Measurements from ENCODE around the gene LPP. TPM values are rescaled to one million over a fixed set of nuclear protein-coding genes. Genes with fewer than 3 reads are reported as not detected.

The LPP gene
- total RNA-seq, 1 donor from 2014 or later = 184 TPM

DNA sequence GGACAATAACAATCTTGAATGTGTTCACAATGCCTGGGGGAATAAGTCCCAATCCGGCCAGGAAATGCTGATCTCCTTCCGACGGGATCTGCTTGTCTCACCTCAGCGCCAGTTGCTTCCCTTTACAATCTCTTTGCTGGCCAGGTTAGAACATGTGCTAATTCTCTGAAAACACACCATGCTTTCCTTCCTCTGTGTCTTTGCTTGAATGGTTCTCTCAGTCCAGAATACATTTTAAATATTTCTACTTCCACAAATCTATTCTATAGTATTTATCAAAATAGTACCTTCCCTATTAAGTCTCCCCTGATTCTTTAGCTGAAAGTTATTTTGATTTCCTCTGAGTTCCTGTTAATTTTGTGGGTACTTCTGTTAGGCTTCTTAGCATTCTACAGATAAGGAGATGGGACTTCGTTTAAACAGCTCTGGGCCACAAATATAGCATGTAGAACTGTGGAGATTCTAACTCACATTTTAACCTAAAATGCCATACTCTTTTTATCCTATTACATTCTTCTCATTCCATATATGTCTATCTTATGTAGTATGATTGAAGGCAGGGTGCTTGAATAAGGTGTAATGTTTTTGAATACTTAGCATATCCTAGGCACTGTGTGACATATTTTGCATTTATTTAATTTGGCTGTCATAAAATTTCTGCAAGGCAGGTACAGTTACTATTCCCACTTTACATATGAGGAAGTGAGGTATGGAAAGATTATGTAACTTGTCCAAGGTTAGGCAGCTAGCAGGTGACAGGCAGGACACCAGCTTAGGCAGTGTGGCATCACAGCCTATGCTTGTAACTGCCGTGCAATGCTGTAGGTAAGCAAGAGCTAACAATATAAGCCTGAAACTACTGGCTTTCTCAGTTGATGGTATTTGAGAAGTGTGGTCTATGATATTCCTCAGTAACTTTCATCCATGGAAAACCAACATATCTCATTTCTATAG is 299.8 kb downstream of the LPP start:
- Mint-ChIP-seq H3K4me3 (ENCODE audit: unreplicated experiment) (no peak overlapping the region), H3K36me3 (ENCODE audit: unreplicated experiment) (peaks cover 1% of the 10 kb centered on the region), H3K4me1 (ENCODE audit: unreplicated experiment) (peaks cover 32% of the 10 kb centered on the region), H3K27me3 (ENCODE audit: unreplicated experiment) (no peaks in the 10 kb centered on the region), H3K27ac (ENCODE audit: unreplicated experiment) (no peak overlapping the region), H3K9me3 (ENCODE audit: unreplicated experiment) (no peaks in the 10 kb centered on the region)
- TF ChIP-seq, protein P1, sequence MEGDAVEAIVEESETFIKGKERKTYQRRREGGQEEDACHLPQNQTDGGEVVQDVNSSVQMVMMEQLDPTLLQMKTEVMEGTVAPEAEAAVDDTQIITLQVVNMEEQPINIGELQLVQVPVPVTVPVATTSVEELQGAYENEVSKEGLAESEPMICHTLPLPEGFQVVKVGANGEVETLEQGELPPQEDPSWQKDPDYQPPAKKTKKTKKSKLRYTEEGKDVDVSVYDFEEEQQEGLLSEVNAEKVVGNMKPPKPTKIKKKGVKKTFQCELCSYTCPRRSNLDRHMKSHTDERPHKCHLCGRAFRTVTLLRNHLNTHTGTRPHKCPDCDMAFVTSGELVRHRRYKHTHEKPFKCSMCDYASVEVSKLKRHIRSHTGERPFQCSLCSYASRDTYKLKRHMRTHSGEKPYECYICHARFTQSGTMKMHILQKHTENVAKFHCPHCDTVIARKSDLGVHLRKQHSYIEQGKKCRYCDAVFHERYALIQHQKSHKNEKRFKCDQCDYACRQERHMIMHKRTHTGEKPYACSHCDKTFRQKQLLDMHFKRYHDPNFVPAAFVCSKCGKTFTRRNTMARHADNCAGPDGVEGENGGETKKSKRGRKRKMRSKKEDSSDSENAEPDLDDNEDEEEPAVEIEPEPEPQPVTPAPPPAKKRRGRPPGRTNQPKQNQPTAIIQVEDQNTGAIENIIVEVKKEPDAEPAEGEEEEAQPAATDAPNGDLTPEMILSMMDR (IDR thresholded peaks at IDR 0.05) = no peak
- DNase-seq (ENCODE audit: extremely low spot score, unreplicated experiment) = no peak

DNA sequence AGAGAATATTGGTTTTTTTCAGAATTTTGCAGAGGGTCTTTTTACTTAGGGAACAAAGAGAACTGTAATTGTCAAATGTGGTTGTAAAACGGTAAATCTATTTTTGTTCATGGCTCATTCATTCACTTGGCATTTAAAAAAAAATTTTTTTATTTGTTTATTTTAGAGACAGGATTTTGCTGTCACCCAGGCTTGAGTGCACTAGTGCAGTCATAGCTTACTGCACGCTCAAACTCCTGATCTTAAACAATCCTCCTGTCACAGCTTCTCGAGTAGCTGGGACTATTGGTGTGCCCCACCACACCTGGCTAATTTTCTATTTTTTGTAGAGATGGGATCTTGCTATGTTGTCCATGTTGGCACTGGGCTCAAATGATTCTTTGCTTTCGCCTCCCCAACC is 301.8 kb downstream of the LPP start:
- Mint-ChIP-seq H3K27ac (ENCODE audit: unreplicated experiment) (no peak overlapping the region), H3K4me3 (ENCODE audit: unreplicated experiment) (no peak overlapping the region), H3K9me3 (ENCODE audit: unreplicated experiment) (no peaks in the 10 kb centered on the region), H3K36me3 (ENCODE audit: unreplicated experiment) (peaks cover 4% of the 10 kb centered on the region), H3K4me1 (ENCODE audit: unreplicated experiment) (peaks cover 30% of the 10 kb centered on the region), H3K27me3 (ENCODE audit: unreplicated experiment) (no peaks in the 10 kb centered on the region)
- no peak for DNase-seq (ENCODE audit: extremely low spot score, unreplicated experiment)
- TF ChIP-seq, protein P1 (IDR thresholded peaks at IDR 0.05) = no peak

DNA sequence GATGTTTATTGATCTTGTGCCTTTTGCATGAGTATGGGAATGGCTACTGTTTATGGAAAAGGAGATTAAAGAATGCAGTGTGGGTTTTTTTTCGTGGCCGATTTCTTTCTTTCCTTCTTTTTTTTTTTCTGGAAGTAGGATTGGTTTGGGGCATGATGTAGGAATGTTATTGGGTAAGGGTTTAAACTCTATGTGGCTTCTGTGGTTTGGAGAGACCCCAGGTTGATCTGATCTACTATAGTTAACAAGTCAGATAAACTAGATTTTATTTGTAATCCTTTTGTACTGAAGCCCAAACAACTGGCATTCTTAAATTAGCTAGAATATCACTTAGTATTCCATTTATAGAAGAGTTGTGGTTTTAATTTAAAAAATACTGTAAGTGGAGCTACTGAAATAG is 304.8 kb downstream of the LPP start:
- Mint-ChIP-seq H3K4me3 (ENCODE audit: unreplicated experiment) (no peak overlapping the region), H3K27ac (ENCODE audit: unreplicated experiment) (peak overlapping the region; percentile 7), H3K27me3 (ENCODE audit: unreplicated experiment) (no peaks in the 10 kb centered on the region), H3K9me3 (ENCODE audit: unreplicated experiment) (no peaks in the 10 kb centered on the region), H3K36me3 (ENCODE audit: unreplicated experiment) (peaks cover 4% of the 10 kb centered on the region), H3K4me1 (ENCODE audit: unreplicated experiment) (peaks cover 18% of the 10 kb centered on the region)
- DNase-seq (ENCODE audit: extremely low spot score, unreplicated experiment) = no peak
- TF ChIP-seq, protein P1 (IDR thresholded peaks at IDR 0.05) = no peak

DNA sequence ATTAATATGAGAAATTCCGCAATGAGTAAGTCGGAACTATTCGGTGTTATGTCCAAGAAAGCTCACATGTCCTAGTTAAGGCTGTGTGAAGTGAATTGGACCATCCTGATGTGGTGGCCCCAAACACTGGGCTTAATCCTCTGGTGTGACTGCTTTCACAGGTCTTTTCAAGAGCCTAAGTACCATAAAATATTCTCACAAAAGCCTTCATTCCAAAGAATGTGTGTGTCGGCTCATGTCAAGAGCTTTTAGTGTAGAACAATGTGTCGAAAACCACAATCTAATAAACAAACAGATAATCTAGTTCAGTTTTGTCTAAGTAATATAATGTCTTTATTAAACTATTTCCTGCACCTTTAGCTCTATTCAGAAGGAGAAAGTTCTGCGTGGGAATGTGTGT is 311.4 kb downstream of the LPP start:
- H3K27ac Mint-ChIP-seq (ENCODE audit: unreplicated experiment) = peak overlapping the region; percentile 23
- no peaks in the 10 kb centered on the region for H3K9me3 Mint-ChIP-seq (ENCODE audit: unreplicated experiment)
- peaks cover 11% of the 10 kb centered on the region for H3K36me3 Mint-ChIP-seq (ENCODE audit: unreplicated experiment)
- TF ChIP-seq, protein P1 (IDR thresholded peaks at IDR 0.05) = no peak
- peaks cover 29% of the 10 kb centered on the region for H3K4me1 Mint-ChIP-seq (ENCODE audit: unreplicated experiment)
- no peak overlapping the region for H3K4me3 Mint-ChIP-seq (ENCODE audit: unreplicated experiment)
- no peaks in the 10 kb centered on the region for H3K27me3 Mint-ChIP-seq (ENCODE audit: unreplicated experiment)
- no peak for DNase-seq (ENCODE audit: extremely low spot score, unreplicated experiment)

DNA sequence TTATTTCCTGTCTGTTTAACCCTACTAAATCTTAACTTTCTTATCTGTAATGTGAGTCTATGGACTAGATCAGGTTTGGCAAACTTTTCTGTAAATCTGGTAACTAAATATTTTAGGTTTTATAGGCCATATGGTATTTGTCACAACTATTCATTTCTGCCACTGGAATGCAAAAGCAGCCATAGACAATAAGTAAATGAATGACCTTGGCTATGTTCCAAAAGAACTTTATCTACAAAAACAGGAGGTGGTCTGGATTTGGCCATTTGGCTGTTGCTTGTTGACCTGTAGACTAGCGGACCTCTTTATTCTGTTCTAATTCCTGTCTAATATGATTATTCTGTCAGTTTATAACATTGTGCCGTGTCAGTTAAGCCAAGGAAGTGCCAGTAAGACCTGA is 314.2 kb downstream of the LPP start:
- peaks cover 50% of the 10 kb centered on the region for H3K4me1 Mint-ChIP-seq (ENCODE audit: unreplicated experiment)
- TF ChIP-seq, protein P1 (IDR thresholded peaks at IDR 0.05) = no peak
- no peaks in the 10 kb centered on the region for H3K27me3 Mint-ChIP-seq (ENCODE audit: unreplicated experiment)
- no peak overlapping the region for H3K4me3 Mint-ChIP-seq (ENCODE audit: unreplicated experiment)
- peaks cover 11% of the 10 kb centered on the region for H3K36me3 Mint-ChIP-seq (ENCODE audit: unreplicated experiment)
- DNase-seq (ENCODE audit: extremely low spot score, unreplicated experiment) = no peak
- H3K27ac Mint-ChIP-seq (ENCODE audit: unreplicated experiment) = peak overlapping the region; percentile 45
- no peaks in the 10 kb centered on the region for H3K9me3 Mint-ChIP-seq (ENCODE audit: unreplicated experiment)

Data from osteocyte (in vitro differentiated cells).